Mucosa of stomach (tissue), 1 donor: ENCODE results near the gene STARD13.

Source experiments
- H3K27me3 ChIP-seq: one replicate; pipeline ENCODE4 v1.7.0; 2013; ENCODE audit warnings: mild to moderate bottlenecking, low read length; ENCODE audit not compliant: control insufficient read depth, insufficient read depth
- H3K36me3 ChIP-seq: one replicate; pipeline ENCODE4 v1.7.0; 2013; ENCODE audit warnings: low read length; ENCODE audit not compliant: control insufficient read depth, insufficient read depth
- H3K4me1 ChIP-seq: one replicate; pipeline ENCODE4 v1.7.0; 2013; ENCODE audit warnings: mild to moderate bottlenecking, low read length; ENCODE audit not compliant: control insufficient read depth, insufficient read depth
- H3K4me3 ChIP-seq: one replicate; pipeline ENCODE4 v1.7.0; 2013; ENCODE audit warnings: low read length
- H3K9ac ChIP-seq: one replicate; pipeline ENCODE4 v1.7.0; 2013; ENCODE audit warnings: mild to moderate bottlenecking, low read length, moderate library complexity
- H3K9me3 ChIP-seq: one replicate; pipeline ENCODE4 v1.7.0; 2013; ENCODE audit warnings: mild to moderate bottlenecking, low read length, moderate library complexity; ENCODE audit not compliant: control insufficient read depth
- donor health status: Pancreatic carcinoma.

Gene STARD13

GRCh38 chr13:33132644-33133440 lies 152.7 kb downstream of the STARD13 start:
- no peaks in the 10 kb centered on the region for H3K36me3 ChIP-seq
- H3K9me3 ChIP-seq: no peaks in the 10 kb centered on the region
- H3K4me3 ChIP-seq: no peak overlapping the region
- H3K9ac ChIP-seq: no peak overlapping the region
- no peaks in the 10 kb centered on the region for H3K27me3 ChIP-seq
- H3K4me1 ChIP-seq: no peaks in the 10 kb centered on the region

- Histone ChIP-seq H3K4me3 (no peak overlapping the region), H3K27me3 (no peaks in the 10 kb centered on the region), H3K36me3 (no peaks in the 10 kb centered on the region), H3K9me3 (no peaks in the 10 kb centered on the region), H3K9ac (no peak overlapping the region), H3K4me1 (peaks cover 18% of the 10 kb centered on the region)
Measured at GRCh38 chr13:33129886-33130285, 155.7 kb downstream of the STARD13 start.

DNA sequence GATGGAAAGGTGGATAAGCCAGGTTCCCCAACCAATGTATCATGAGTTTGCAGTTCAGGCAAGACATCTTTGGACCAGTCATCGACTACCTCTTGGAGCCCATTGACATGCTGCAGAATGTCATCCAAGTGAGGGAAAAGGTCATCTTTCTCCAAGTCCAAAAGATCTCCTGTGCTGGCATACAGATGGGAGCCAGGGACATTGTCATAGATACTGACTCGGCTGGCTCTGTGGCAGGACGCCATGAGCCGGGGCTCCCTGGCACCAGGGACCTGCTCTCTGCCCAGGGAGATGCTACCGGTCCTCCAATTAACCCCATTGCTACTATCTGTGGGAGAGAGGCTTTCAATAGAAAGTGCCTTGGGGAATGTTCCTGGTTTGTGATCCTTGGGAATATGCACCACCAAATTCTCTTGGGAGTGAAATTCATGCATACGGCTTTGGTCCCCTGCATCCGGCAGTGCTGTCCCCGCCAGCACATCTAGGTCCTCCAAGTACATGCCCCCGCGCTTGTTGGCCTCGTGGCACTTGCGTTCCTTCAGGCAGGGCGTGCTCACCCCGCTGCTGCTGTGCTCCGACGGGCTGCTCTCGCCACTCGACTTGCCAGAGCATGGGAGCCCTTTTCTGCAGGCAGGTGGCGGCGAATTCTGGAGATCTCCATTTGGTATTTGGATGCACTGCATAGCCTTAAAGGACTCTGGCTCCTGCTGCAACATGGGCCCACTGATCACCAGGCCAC lies 156.3 kb downstream of the STARD13 start:
- Histone ChIP-seq H3K4me1 (peaks cover 18% of the 10 kb centered on the region), H3K36me3 (no peaks in the 10 kb centered on the region), H3K9ac (no peak overlapping the region), H3K9me3 (no peaks in the 10 kb centered on the region), H3K4me3 (no peak overlapping the region), H3K27me3 (no peaks in the 10 kb centered on the region)

- Histone ChIP-seq H3K9ac (no peak overlapping the region), H3K4me1 (peaks cover 25% of the 10 kb centered on the region), H3K4me3 (no peak overlapping the region), H3K36me3 (no peaks in the 10 kb centered on the region), H3K27me3 (no peaks in the 10 kb centered on the region), H3K9me3 (no peaks in the 10 kb centered on the region)
Measured at GRCh38 chr13:33128134-33128533, 157.4 kb downstream of the STARD13 start.

DNA sequence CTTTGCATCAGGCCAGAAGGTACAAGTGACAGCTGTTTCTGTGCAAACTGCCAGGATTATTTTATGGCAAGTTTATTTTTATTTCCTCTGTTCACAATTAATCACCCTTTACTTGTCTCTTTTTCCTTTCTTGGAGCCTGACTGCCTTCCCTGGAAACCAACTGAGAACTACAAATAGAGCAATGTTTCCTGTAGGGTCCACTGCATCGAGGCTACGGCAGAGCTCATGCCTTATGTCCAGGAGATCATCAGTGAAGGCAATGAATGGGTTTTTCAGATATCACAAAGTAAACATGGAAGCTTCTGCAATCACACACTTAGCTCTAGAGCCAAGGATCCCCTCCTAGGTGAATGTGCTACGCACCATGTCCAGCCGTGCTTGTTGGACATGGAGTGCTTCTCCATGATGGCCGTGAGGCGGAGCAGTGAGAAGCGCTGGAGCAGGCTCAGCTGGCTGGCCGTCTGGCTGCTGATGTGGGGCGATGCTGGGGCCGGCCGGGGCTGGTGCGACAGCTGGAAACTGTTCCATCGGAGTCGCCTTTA lies 158.5 kb downstream of the STARD13 start:
- Histone ChIP-seq H3K9me3 (no peaks in the 10 kb centered on the region), H3K27me3 (no peaks in the 10 kb centered on the region), H3K4me1 (peaks cover 25% of the 10 kb centered on the region), H3K36me3 (no peaks in the 10 kb centered on the region), H3K4me3 (no peak overlapping the region), H3K9ac (no peak overlapping the region)

- H3K4me1 ChIP-seq: peaks cover 25% of the 10 kb centered on the region
- H3K9ac ChIP-seq: no peak overlapping the region
- no peak overlapping the region for H3K4me3 ChIP-seq
- no peaks in the 10 kb centered on the region for H3K9me3 ChIP-seq
- no peaks in the 10 kb centered on the region for H3K36me3 ChIP-seq
- no peaks in the 10 kb centered on the region for H3K27me3 ChIP-seq
Measured at GRCh38 chr13:33125821-33126570, 159.6 kb downstream of the STARD13 start.

- H3K9ac ChIP-seq: no peak overlapping the region
- H3K36me3 ChIP-seq: no peaks in the 10 kb centered on the region
- peaks cover 46% of the 10 kb centered on the region for H3K4me1 ChIP-seq
- no peaks in the 10 kb centered on the region for H3K27me3 ChIP-seq
- no peak overlapping the region for H3K4me3 ChIP-seq
- no peaks in the 10 kb centered on the region for H3K9me3 ChIP-seq
Measured at GRCh38 chr13:33123066-33123859, 162.3 kb downstream of the STARD13 start.

- H3K4me3 ChIP-seq: no peak overlapping the region
- H3K9ac ChIP-seq: no peak overlapping the region
- H3K4me1 ChIP-seq: peaks cover 57% of the 10 kb centered on the region
- no peaks in the 10 kb centered on the region for H3K9me3 ChIP-seq
- no peaks in the 10 kb centered on the region for H3K36me3 ChIP-seq
- H3K27me3 ChIP-seq: no peaks in the 10 kb centered on the region
Measured at GRCh38 chr13:33119856-33120543, 165.6 kb downstream of the STARD13 start.

- no peaks in the 10 kb centered on the region for H3K27me3 ChIP-seq
- H3K9ac ChIP-seq: no peak overlapping the region
- no peaks in the 10 kb centered on the region for H3K36me3 ChIP-seq
- peaks cover 65% of the 10 kb centered on the region for H3K4me1 ChIP-seq
- H3K9me3 ChIP-seq: no peaks in the 10 kb centered on the region
- H3K4me3 ChIP-seq: no peak overlapping the region
Measured at GRCh38 chr13:33119022-33119781, 166.4 kb downstream of the STARD13 start.

DNA sequence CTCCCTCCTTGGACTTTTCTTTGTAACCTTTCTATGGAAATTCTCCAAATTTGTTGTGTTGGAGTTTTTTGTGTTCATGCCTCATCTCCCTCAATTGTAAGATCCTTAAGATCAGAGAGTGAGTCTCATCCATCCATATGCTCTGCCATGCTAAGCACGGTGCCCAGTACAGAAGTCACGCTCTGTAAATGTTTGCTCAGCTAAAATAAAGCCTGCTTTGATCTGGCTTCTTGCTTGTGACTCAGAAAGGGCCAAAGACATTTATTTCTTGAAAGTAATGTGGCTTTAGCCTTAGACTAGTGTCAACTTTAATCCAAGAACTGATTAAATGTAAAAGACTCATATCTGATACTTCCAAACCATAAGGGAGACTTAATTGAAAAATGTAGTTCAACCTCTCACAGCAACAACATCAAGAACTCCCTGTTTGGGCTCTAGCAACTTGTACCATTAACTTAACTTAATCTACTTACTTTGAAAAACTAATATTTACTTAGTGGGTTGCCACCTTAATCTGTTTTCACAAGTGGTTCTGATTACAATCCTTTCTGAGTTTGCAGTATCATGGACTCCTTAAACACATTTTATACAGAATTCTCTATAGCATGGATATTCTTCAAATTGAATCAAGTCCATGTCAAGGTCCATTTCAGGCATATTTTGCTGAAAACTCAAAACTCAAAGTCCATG lies 169.1 kb downstream of the STARD13 start:
- H3K9ac ChIP-seq: no peak overlapping the region
- H3K4me1 ChIP-seq: peaks cover 79% of the 10 kb centered on the region
- H3K9me3 ChIP-seq: no peaks in the 10 kb centered on the region
- H3K4me3 ChIP-seq: no peak overlapping the region
- no peaks in the 10 kb centered on the region for H3K36me3 ChIP-seq
- no peaks in the 10 kb centered on the region for H3K27me3 ChIP-seq
